ENCODE measurements around the gene PPP1R3F.

Gene PPP1R3F

GRCh38 chrX:49249616-49250015 is 20.0 kb upstream of the PPP1R3F start:
- Histone ChIP-seq H3K36me3 (ENCODE audit: insufficient read depth, low read length) (0 out of 2 replicates have a peak, but pooled peaks cover 2% of the 10 kb centered on the region), H3K79me2 (ENCODE audit: insufficient read depth, low read length) (no peaks in the 10 kb centered on the region), H3K9ac (ENCODE audit: low read length) (no peak overlapping the region), H3K4me2 (ENCODE audit: low read length) (no peak overlapping the region), H3K4me1 (ENCODE audit: insufficient read depth, low read length, severe bottlenecking) (no peaks in the 10 kb centered on the region), H3K4me3 (ENCODE audit: low read depth, low read length, poor library complexity, severe bottlenecking) (no peak overlapping the region), H2AFZ (ENCODE audit: low read length) (no peak overlapping the region), H3K9me3 (ENCODE audit: low read length) (no peaks in the 10 kb centered on the region), H3K27ac (ENCODE audit: low read depth, low read length, poor library complexity, severe bottlenecking) (no peak overlapping the region), H3K27me3 (ENCODE audit: insufficient read depth, low read length) (no peaks in the 10 kb centered on the region), H3F3A (ENCODE audit: insufficient read depth, low read length) (no peaks in the 10 kb centered on the region), H3K9me2 (ENCODE audit: low read depth, low read length) (no peaks in the 10 kb centered on the region), H4K20me1 (ENCODE audit: insufficient read depth, low read length) (no peaks in the 10 kb centered on the region)
- TF ChIP-seq CTCF (IDR thresholded peaks at IDR 0.05; ENCODE audit: low read length) (no peak), EZH2 (IDR thresholded peaks at IDR 0.05; ENCODE audit: borderline replicate concordance, low read length) (no peak)

GRCh38 chrX:49250066-49250465 is 19.5 kb upstream of the PPP1R3F start:
- Histone ChIP-seq H3K79me2 (ENCODE audit: insufficient read depth, low read length) (no peaks in the 10 kb centered on the region), H3K9ac (ENCODE audit: low read length) (no peak overlapping the region), H3K27me3 (ENCODE audit: insufficient read depth, low read length) (no peaks in the 10 kb centered on the region), H3K36me3 (ENCODE audit: insufficient read depth, low read length) (0 out of 2 replicates have a peak, but pooled peaks cover 2% of the 10 kb centered on the region), H3K4me3 (ENCODE audit: low read depth, low read length, poor library complexity, severe bottlenecking) (no peak overlapping the region), H3K9me3 (ENCODE audit: low read length) (no peaks in the 10 kb centered on the region), H2AFZ (ENCODE audit: low read length) (no peak overlapping the region), H3K4me1 (ENCODE audit: insufficient read depth, low read length, severe bottlenecking) (no peaks in the 10 kb centered on the region), H3K4me2 (ENCODE audit: low read length) (no peak overlapping the region), H4K20me1 (ENCODE audit: insufficient read depth, low read length) (no peaks in the 10 kb centered on the region), H3K9me2 (ENCODE audit: low read depth, low read length) (no peaks in the 10 kb centered on the region), H3F3A (ENCODE audit: insufficient read depth, low read length) (no peaks in the 10 kb centered on the region), H3K27ac (ENCODE audit: low read depth, low read length, poor library complexity, severe bottlenecking) (no peak overlapping the region)
- TF ChIP-seq EZH2 (IDR thresholded peaks at IDR 0.05; ENCODE audit: borderline replicate concordance, low read length) = no peak
- no peak for TF ChIP-seq CTCF (IDR thresholded peaks at IDR 0.05; ENCODE audit: low read length)

- Histone ChIP-seq H3K4me2 (ENCODE audit: low read length) (no peak overlapping the region), H3K9ac (ENCODE audit: low read length) (no peak overlapping the region), H4K20me1 (ENCODE audit: insufficient read depth, low read length) (no peaks in the 10 kb centered on the region), H3F3A (ENCODE audit: insufficient read depth, low read length) (no peaks in the 10 kb centered on the region), H2AFZ (ENCODE audit: low read length) (no peak overlapping the region), H3K79me2 (ENCODE audit: insufficient read depth, low read length) (no peaks in the 10 kb centered on the region), H3K4me1 (ENCODE audit: insufficient read depth, low read length, severe bottlenecking) (no peaks in the 10 kb centered on the region), H3K4me3 (ENCODE audit: low read depth, low read length, poor library complexity, severe bottlenecking) (no peak overlapping the region), H3K9me2 (ENCODE audit: low read depth, low read length) (no peaks in the 10 kb centered on the region), H3K9me3 (ENCODE audit: low read length) (no peaks in the 10 kb centered on the region), H3K27me3 (ENCODE audit: insufficient read depth, low read length) (no peaks in the 10 kb centered on the region), H3K27ac (ENCODE audit: low read depth, low read length, poor library complexity, severe bottlenecking) (no peak overlapping the region), H3K36me3 (ENCODE audit: insufficient read depth, low read length) (0 out of 2 replicates have a peak, but pooled peaks cover 2% of the 10 kb centered on the region)
- TF ChIP-seq EZH2 (IDR thresholded peaks at IDR 0.05; ENCODE audit: borderline replicate concordance, low read length) (no peak), CTCF (IDR thresholded peaks at IDR 0.05; ENCODE audit: low read length) (no peak)
These were observed 19.0 kb upstream of the PPP1R3F start for GRCh38 chrX:49250578-49250977.
